ENCODE measurements around the gene ZSWIM7.

- TF ChIP-seq POLR2A (IDR thresholded peaks at IDR 0.05) (no peak), CTCF (IDR thresholded peaks at IDR 0.05) (no peak)
Measured at GRCh38 chr17:16025202-16025601, 25.7 kb upstream of the ZSWIM7 start.

Data from uterus (tissue), 2 donors.